Neural progenitor cell (in vitro differentiated cells): ENCODE measurements around the gene SNAPC4.
"Not testable (repeated sequence)": the region's sequence is repeated elsewhere in the genome, so short reads cannot be mapped to it uniquely, and the experiment has no call there.

ENCODE experiments used
- EZH2phosphoT487 ChIP-seq: fragments of 200-600 bp; sonication (generic); IDR thresholded peaks from 2 replicates; pipeline ENCODE4 v1.6.1; 2017; ENCODE audit warnings: antibody characterized with exemption
- TF ChIP-seq, protein P1 (sequence below): fragments of 200-600 bp; sonication (generic); IDR thresholded peaks from 2 replicates; pipeline ENCODE4 v1.5.1; 2017; ENCODE audit warnings: antibody characterized with exemption, mild to moderate bottlenecking

- TF ChIP-seq, protein P1, sequence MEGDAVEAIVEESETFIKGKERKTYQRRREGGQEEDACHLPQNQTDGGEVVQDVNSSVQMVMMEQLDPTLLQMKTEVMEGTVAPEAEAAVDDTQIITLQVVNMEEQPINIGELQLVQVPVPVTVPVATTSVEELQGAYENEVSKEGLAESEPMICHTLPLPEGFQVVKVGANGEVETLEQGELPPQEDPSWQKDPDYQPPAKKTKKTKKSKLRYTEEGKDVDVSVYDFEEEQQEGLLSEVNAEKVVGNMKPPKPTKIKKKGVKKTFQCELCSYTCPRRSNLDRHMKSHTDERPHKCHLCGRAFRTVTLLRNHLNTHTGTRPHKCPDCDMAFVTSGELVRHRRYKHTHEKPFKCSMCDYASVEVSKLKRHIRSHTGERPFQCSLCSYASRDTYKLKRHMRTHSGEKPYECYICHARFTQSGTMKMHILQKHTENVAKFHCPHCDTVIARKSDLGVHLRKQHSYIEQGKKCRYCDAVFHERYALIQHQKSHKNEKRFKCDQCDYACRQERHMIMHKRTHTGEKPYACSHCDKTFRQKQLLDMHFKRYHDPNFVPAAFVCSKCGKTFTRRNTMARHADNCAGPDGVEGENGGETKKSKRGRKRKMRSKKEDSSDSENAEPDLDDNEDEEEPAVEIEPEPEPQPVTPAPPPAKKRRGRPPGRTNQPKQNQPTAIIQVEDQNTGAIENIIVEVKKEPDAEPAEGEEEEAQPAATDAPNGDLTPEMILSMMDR = not testable (repeated sequence)
- TF ChIP-seq EZH2phosphoT487 = not testable (repeated sequence)
Measured at GRCh38 chr9:136425367-136425766, 25.4 kb upstream of the SNAPC4 start.
